ENCODE data around the gene LRRC45. TPM values are rescaled to one million over a fixed set of nuclear protein-coding genes. Genes with fewer than 3 reads are reported as not detected.
"Not testable (repeated sequence)": the region's sequence is repeated elsewhere in the genome, so short reads cannot be mapped to it uniquely, and the experiment has no call there.

Gene LRRC45
- total RNA-seq, 1 experiment from 2014 or later, result 34.3 TPM

DNA sequence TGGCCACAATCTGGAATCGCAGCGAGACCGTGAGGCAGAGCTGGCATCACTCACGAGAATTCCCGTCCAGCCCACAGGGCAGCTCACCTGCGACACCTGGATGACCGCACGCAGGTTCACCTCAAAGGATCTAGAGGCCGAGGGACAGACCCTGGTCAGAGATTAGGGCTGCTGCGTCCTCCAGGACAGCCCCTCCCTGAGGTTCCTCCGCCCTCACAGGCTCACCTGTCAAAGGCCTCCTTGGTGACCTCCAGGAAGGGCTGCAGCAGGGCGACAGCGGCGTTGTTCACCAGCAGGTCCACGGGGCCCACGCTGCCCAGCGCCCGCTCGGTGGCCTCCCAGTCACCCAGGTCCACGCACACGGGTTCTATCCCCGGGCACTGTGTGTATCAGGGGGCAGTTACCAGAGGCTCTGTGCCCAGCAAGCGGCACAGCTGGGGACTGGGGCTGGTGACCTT is 13.6 kb downstream of the LRRC45 start:
- Histone ChIP-seq H3K27me3 (replicated peaks; ENCODE audit: insufficient read depth, low read depth, low read length, poor library complexity) (no peaks in the 10 kb centered on the region), H3K9me3 (ENCODE audit: low read depth, low read length, poor library complexity, severe bottlenecking) (no peaks in the 10 kb centered on the region), H3K36me3 (ENCODE audit: insufficient read depth, low read length, poor library complexity, severe bottlenecking) (no peaks in the 10 kb centered on the region), H3K4me3 (ENCODE audit: low read depth, low read length, poor library complexity, severe bottlenecking) (peak overlapping the region; percentile 95), H3K27ac (ENCODE audit: low read depth, low read length, poor library complexity, severe bottlenecking) (peak overlapping the region; percentile 92), H3K4me1 (ENCODE audit: insufficient read depth, low read length, poor library complexity, severe bottlenecking) (peaks cover 11% of the 10 kb centered on the region)
- ChIA-PET POLR2A (ENCODE audit: low non-redundant PET) (no interaction called here), CTCF (no interaction called here)
- no TSS peak for BruUV-seq (replicated peaks)
- intact Hi-C loops (cut with micrococcal nuclease; ENCODE audit: unreplicated experiment), result loop anchor here (5.0 kb wide), 1 partner anchor 61 kb away; the partner anchor contains the start of gene FASN
- TF ChIP-seq, protein P1, sequence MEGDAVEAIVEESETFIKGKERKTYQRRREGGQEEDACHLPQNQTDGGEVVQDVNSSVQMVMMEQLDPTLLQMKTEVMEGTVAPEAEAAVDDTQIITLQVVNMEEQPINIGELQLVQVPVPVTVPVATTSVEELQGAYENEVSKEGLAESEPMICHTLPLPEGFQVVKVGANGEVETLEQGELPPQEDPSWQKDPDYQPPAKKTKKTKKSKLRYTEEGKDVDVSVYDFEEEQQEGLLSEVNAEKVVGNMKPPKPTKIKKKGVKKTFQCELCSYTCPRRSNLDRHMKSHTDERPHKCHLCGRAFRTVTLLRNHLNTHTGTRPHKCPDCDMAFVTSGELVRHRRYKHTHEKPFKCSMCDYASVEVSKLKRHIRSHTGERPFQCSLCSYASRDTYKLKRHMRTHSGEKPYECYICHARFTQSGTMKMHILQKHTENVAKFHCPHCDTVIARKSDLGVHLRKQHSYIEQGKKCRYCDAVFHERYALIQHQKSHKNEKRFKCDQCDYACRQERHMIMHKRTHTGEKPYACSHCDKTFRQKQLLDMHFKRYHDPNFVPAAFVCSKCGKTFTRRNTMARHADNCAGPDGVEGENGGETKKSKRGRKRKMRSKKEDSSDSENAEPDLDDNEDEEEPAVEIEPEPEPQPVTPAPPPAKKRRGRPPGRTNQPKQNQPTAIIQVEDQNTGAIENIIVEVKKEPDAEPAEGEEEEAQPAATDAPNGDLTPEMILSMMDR (conservative IDR thresholded peaks at IDR 0.05; ENCODE audit: low read depth, low read length), result no peak
- no peak for TF ChIP-seq EZH2 (IDR thresholded peaks at IDR 0.05; ENCODE audit: borderline replicate concordance, low read depth, low read length, poor library complexity, severe bottlenecking)
- no peak for DNase-seq (ENCODE audit: low spot score)

DNA sequence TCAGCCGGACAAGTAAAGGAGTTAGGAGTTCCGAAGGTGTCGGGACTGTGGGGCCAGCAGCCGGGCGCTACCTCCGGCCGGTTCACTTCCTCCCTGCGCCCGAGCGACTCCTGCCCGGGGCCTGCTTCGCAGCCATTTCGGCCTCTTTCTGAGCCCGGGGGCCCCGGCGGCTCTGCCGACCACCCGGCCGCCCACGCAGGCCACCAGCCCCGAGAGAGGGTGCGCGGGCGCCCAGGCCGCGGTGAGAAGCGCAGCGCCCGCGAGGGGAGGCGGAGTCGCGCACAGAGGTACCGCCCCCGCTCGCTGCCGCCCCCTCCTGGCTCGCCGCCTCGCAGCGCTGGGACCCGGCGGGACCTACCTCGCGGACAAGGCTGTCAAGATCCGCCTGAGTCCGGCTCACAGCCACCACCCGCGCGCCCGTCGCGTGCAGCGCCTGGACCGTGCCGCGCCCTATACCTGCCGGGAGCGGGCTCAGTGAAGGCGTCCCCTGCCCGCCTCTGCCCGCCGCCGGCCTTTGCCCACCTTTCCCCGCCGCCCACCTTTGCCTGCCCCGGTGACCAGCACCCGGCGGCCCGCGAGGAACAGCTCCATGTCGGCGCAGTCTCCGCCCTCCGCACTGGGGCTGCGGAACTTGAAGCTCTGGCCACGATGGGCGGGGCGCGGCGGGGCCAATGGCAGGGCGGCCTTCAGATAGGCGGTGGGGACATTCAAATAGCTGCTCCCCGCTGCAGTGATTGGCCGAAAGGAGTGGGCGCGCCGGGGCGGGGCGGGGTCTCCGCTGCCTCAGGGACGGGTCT is 14.2 kb downstream of the LRRC45 start, which contains the start of gene DCXR:
TSS of gene DCXR (minus strand) at position 606 of the 797 bp plus-strand sequence. CDS start at position 591, 15 bp downstream.
- peak; percentile 99 for DNase-seq (ENCODE audit: low spot score)
- intact Hi-C loops (cut with micrococcal nuclease; ENCODE audit: unreplicated experiment), result loop anchor here (5.0 kb wide), 1 partner anchor 60 kb away; the partner anchor contains the start of gene FASN
- TF ChIP-seq, protein P1 (conservative IDR thresholded peaks at IDR 0.05; ENCODE audit: low read depth, low read length), result peak; percentile 72
- no peak for TF ChIP-seq EZH2 (IDR thresholded peaks at IDR 0.05; ENCODE audit: borderline replicate concordance, low read depth, low read length, poor library complexity, severe bottlenecking)
- CTCF ChIA-PET, result interaction anchor here (0.6 to 1.1 kb wide), 7 partner anchors 13 to 457 kb away, joined by 3 to 9 read pairs (median 5); partner anchors contain the start of genes CENPX, LRRC45 and PDE6G
- no TSS peak for BruUV-seq (replicated peaks)
- no peaks in the 10 kb centered on the region for H3K9me3 ChIP-seq (ENCODE audit: low read depth, low read length, poor library complexity, severe bottlenecking)
- H3K27ac ChIP-seq (ENCODE audit: low read depth, low read length, poor library complexity, severe bottlenecking), result peak within 1 kb of the TSS; percentile 92
- POLR2A ChIA-PET (ENCODE audit: low non-redundant PET), result interaction anchor here (0.7 to 0.8 kb wide), 2 partner anchors 14 to 61 kb away, joined by 3 read pairs; partner anchors contain the start of genes CENPX and LRRC45
- H3K36me3 ChIP-seq (ENCODE audit: insufficient read depth, low read length, poor library complexity, severe bottlenecking), result no peaks in the 10 kb centered on the region
- peaks cover 11% of the 10 kb centered on the region for H3K4me1 ChIP-seq (ENCODE audit: insufficient read depth, low read length, poor library complexity, severe bottlenecking)
- peak within 1 kb of the TSS; percentile 95 for H3K4me3 ChIP-seq (ENCODE audit: low read depth, low read length, poor library complexity, severe bottlenecking)
- H3K27me3 ChIP-seq (replicated peaks; ENCODE audit: insufficient read depth, low read depth, low read length, poor library complexity), result no peaks in the 10 kb centered on the region

DNA sequence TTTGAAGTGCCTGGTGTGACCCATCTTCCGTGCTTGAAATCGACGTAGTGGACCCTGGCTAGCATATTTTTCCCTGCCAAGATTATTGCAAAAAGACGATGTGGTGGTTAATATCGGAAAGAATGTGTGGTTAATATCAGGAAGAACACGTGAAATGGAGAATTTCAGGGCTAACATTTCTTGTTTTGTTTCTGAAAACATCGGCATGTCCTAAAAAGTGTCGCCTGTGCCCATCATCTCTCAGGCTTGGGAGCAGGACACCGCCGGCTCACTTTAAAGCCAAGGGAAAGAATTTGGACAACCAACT is 14.7 kb downstream of the LRRC45 start:
- BruUV-seq (replicated peaks), result no TSS peak
- ChIA-PET CTCF (interaction anchor here (0.6 to 1.1 kb wide), 7 partner anchors 13 to 457 kb away, joined by 3 to 9 read pairs (median 5); partner anchors contain the start of genes CENPX, LRRC45 and PDE6G), POLR2A (ENCODE audit: low non-redundant PET) (interaction anchor here (0.7 to 0.8 kb wide), 2 partner anchors 15 to 61 kb away, joined by 3 read pairs; partner anchors contain the start of genes CENPX and LRRC45)
- no peaks in the 10 kb centered on the region for H3K9me3 ChIP-seq (ENCODE audit: low read depth, low read length, poor library complexity, severe bottlenecking)
- TF ChIP-seq, protein P1 (conservative IDR thresholded peaks at IDR 0.05; ENCODE audit: low read depth, low read length), result no peak
- no peak for TF ChIP-seq EZH2 (IDR thresholded peaks at IDR 0.05; ENCODE audit: borderline replicate concordance, low read depth, low read length, poor library complexity, severe bottlenecking)
- H3K36me3 ChIP-seq (ENCODE audit: insufficient read depth, low read length, poor library complexity, severe bottlenecking), result no peaks in the 10 kb centered on the region
- no peaks in the 10 kb centered on the region for H3K27me3 ChIP-seq (replicated peaks; ENCODE audit: insufficient read depth, low read depth, low read length, poor library complexity)
- intact Hi-C loops (cut with micrococcal nuclease; ENCODE audit: unreplicated experiment), result loop anchor here (5.0 kb wide), 1 partner anchor 59 kb away; the partner anchor contains the start of gene FASN
- peaks cover 11% of the 10 kb centered on the region for H3K4me1 ChIP-seq (ENCODE audit: insufficient read depth, low read length, poor library complexity, severe bottlenecking)
- no peak for DNase-seq (ENCODE audit: low spot score)
- H3K27ac ChIP-seq (ENCODE audit: low read depth, low read length, poor library complexity, severe bottlenecking), result peak overlapping the region; percentile 92
- peak overlapping the region; percentile 95 for H3K4me3 ChIP-seq (ENCODE audit: low read depth, low read length, poor library complexity, severe bottlenecking)

DNA sequence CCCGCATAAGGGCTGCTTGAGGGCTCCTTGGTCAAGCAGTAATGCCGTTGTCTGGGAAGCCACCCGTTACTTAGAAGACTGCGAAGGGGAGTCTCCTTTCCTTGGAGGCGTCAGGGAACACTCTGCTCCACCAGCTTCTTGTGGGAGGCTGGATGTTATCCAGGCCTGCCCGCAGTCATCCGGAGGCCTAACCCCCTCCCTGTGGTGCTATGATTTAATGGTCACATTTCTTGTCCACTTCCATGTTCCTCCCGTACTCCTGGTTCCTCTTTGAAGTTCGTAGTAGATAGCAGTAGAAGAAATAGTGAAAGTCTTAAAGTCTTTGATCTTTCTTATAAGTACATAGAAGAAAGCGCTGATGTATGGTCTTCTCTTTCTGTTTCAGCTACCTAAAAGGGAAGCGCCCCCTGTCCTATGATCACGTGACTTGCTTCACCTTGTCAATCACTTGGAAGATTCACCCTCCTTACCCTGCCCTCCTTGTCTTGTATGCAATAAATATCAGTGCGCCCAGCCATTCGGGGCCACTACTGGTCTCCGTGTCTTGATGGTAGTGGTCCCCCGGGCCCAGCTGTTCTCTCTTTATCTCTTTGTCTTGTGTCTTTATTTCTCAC is 15.8 kb downstream of the LRRC45 start:
- H3K27ac ChIP-seq (ENCODE audit: low read depth, low read length, poor library complexity, severe bottlenecking); CTCF ChIA-PET; DNase-seq (ENCODE audit: low spot score); H3K9me3 ChIP-seq (ENCODE audit: low read depth, low read length, poor library complexity, severe bottlenecking); H3K27me3 ChIP-seq (replicated peaks; ENCODE audit: insufficient read depth, low read depth, low read length, poor library complexity); H3K36me3 ChIP-seq (ENCODE audit: insufficient read depth, low read length, poor library complexity, severe bottlenecking); BruUV-seq (replicated peaks); H3K4me3 ChIP-seq (ENCODE audit: low read depth, low read length, poor library complexity, severe bottlenecking); POLR2A ChIA-PET (ENCODE audit: low non-redundant PET): not testable (repeated sequence)
- peaks cover 11% of the 10 kb centered on the region for H3K4me1 ChIP-seq (ENCODE audit: insufficient read depth, low read length, poor library complexity, severe bottlenecking)
- intact Hi-C loops (cut with micrococcal nuclease; ENCODE audit: unreplicated experiment), result loop anchor here (5.0 kb wide), 1 partner anchor 58 kb away; the partner anchor contains the start of gene FASN
